Stimulated activated CD8-positive, alpha-beta memory T cell treated with anti-CD3 and anti-CD28 coated beads, Interleukin-4, amount 100 ng/mL, for 1 hour (primary cell): Measurements from ENCODE around the gene ATP1A4.

Source experiments
- DNase-seq, 2 donors: peaks; one replicate each; pipeline ENCODE4 v3.0.0-alpha.2; 2020; ENCODE audit warnings: low read depth in 2 of 2, low spot score in 1 of 2

ATP1A4 gene

DNA sequence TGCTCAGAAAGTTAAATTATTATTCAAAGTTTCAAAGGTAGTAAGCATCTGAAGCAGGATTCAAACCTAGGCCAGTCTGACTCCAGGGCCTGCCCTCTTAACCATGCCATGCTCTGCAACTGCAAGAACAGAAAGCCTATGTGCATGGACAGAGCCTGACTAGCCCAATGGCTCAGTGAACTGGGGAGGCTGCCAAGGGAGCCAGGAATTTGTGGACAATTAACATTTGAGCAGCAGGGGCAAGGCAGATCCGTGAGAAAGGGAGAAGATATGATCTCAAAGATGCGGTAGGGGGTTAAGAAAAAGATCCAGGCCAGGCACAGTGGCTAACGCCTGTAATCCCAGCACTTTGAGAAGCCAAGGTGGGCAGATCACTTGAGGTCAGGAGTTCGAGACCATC is 6.5 kb upstream of the ATP1A4 start:
- DNase-seq = no peak

- no peak for DNase-seq
Observed at GRCh38 chr1:160146107-160146506, 5.3 kb upstream of the ATP1A4 start.

- DNase-seq = no peak
Observed at GRCh38 chr1:160148121-160148520, 3.3 kb upstream of the ATP1A4 start.

- no peak for DNase-seq
Observed at GRCh38 chr1:160149233-160149632, 2.2 kb upstream of the ATP1A4 start.

GRCh38 chr1:160149716-160150115 is 1.7 kb upstream of the ATP1A4 start:
- no peak for DNase-seq

DNA sequence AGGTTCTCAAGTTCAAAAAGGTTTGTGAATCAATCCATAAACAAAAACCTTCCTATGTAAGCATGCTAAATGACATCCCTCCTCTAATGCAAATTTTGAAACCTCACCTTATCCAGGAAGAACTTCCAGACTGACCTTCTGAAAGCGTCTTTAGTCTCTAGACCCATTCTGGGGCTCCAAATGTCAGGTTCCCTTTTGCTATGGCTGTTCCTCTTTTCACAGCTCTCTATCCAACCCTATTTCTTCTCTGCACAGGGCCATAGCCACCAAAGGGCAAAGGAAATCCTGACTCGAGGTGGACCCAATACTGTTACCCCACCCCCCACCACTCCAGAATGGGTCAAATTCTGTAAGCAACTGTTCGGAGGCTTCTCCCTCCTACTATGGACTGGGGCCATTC is 3.4 kb downstream of the ATP1A4 start:
- no peak for DNase-seq

GRCh38 chr1:160156361-160156760 is 5.0 kb downstream of the ATP1A4 start:
- no peak for DNase-seq

GRCh38 chr1:160157174-160157573 is 5.8 kb downstream of the ATP1A4 start:
- DNase-seq = no peak

DNA sequence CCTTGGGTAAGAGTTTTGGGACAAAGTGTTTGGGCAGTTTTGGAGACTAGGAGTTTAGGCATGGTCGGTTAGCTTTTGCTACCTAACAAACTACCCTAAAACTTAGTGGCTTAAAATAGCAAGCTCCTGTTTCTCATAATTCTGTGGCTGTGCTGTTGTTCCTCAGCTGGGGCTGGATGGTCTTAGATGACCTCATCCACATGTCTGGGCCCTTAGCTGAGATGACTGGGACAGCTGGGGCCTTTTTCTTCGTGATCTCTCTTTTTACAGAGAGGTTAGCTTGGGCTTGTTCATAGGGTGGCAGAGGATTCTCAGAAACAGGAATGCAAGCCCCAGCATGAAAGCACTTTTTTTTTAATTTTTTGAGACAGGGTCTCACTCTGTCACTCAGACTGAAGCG is 6.6 kb downstream of the ATP1A4 start:
- DNase-seq = no peak

DNA sequence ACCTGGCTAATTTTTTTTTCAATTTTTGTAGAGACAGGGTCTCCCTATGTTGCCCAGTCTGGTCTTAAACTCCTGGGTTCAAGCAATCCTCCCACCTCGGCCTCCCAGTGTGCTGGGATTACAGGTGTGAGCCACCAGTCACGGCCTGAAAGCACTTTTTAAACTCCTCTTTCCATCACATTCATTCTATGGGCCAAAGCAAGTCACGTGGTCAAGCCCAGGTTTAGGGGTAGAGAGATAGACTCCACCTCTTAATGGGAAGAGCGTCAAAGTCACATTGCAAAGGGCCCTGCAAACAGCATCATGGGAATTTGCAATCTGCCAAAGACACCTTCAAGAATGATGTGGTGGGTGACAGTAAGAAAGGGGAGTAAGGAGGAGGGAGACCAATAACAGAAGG is 7.1 kb downstream of the ATP1A4 start:
- DNase-seq = no peak

GRCh38 chr1:160159846-160160245 is 8.4 kb downstream of the ATP1A4 start:
- no peak for DNase-seq

DNA sequence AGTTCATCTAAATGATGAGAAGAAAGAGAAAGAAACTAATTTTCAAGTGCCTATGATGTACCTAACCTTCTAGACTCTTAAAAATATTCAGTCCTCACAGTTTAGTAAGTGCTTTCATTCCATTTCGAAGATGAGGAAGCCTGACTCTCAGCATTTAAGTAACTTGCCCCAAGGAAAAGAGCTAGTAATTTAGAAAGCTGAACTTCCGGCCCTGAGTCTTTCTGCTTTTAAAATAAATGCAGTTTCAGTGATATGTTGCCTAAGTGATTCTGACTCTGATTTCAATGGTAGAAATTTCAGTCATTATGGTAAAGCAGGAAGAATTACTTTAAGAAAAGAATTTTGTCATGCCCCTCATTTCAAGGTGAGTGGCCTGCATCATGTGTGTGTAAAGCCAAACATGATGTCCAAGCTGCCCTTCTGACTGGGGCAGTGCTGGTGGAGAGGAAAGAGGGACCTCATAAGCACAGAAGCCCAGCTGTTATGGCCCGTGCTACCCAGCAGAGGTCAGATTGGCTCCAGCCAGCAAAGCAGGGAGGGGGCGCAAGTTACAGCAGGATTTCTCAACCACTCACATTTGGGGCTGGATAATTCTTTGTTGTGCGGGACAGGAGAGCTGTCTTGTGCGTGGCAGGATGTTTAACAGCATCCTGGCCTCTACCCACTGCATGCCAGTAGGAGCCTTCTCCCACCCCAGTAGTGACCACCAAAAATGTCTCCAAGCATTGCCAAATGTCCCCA is 10.7 kb downstream of the ATP1A4 start:
- no peak for DNase-seq

- DNase-seq = no peak
Observed at GRCh38 chr1:160162931-160163330, 11.5 kb downstream of the ATP1A4 start.

- DNase-seq = no peak
Observed at GRCh38 chr1:160163615-160164014, 12.2 kb downstream of the ATP1A4 start.

- no peak for DNase-seq
Observed at GRCh38 chr1:160164121-160164520, 12.7 kb downstream of the ATP1A4 start.

DNA sequence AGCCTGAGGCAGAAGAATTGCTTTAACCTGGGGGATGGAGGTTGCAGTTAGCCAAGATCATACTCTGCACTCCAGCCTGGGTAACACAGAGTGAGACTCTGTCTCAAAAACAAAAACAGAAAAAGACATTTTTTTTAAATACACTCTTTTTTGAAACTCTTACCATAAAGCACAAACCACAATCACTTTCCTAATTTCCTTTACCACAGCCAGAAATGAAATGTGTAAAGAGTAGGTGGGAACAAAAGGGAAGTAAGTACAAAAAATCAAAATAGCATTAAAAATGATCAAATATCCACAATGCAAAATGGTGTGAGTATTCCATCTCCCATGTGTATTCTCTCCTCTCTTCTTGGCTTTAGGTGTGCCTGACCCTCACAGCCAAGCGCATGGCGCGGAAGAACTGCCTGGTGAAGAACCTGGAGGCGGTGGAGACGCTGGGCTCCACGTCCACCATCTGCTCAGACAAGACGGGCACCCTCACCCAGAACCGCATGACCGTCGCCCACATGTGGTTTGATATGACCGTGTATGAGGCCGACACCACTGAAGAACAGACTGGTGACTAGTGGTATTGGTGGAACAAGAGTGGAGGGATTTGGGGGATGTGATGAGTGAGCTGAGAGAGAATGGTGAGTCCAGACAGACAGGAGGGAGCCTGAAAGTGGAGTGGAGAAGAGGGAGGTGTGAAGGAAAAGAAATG is 14.9 kb downstream of the ATP1A4 start:
- no peak for DNase-seq

DNA sequence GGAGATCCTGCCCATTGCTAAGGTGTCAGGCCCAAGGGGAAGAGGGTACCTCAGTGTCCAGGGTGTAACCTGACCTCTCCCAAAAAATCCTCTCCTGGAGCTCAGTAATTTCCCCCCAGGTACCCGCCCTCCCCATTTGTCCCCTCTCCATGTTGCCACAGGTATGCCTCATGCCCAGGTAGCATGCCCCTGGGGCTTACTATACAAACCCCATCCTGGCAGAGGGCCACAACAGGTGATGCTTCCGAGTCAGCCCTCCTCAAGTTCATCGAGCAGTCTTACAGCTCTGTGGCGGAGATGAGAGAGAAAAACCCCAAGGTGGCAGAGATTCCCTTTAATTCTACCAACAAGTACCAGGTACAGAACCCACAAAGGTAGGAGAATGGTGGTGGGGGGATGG is 15.7 kb downstream of the ATP1A4 start:
- DNase-seq = no peak

- DNase-seq = no peak
Observed at GRCh38 chr1:160167580-160167979, 16.2 kb downstream of the ATP1A4 start.

DNA sequence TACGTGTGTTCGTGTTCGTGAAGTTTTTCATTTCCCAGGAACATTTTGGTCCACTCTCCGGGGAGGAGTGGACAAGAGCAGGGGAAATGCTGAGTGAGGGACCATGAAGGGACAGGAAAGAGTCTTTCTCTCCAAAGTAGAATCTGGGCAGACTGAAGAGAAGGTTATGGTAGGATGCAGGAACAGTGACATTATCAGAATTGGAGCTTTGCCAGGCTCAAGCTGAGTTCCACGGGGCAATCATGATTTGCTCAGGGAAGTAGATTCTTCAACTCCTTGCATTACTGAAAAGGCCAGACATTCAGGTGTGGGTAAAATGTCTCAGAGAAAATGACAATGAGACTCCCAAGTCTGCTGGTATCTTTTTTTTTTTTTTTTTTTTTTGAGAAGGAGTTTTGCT is 16.6 kb downstream of the ATP1A4 start:
- no peak for DNase-seq

- DNase-seq = no peak
Observed at GRCh38 chr1:160168609-160169369, 17.4 kb downstream of the ATP1A4 start.

DNA sequence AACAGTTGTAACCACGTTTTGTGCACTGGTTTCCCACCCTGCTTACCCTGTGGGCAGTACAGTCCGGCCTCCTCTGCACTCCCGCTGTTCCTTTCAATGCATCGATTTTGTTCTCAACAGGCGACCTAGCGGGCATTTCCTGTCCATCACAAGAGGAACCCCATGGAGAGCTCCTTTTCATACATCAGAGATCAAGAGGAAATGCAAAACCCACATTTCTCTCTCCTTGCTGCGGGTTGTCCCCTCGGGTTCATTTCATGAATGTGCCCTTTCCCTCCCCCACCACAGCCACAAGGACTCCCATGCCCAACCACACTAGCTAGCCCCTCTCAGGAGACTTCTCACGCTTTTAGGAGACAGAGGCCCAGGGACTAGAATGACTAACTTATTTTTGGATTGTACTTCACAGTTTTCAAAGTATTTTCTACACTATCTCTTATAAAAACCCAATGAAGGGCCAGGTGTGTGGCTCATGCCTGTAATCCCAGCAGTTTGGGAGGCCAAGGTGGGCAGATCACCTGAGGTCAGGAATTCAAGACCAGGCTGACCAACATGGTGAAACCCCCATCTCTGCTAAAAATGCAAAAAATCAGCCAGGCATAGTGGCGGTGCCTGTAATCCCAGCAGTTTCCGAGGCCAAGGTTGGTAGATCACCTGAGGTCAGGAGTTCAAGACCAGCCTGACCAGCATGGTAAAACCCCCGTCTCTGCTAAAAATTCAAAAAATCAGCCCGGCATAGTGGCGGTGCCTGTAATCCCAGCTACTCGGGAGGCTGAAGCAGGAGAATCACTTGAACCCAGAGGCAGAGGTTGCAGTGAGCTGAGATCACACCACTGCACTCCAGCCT is 18.4 kb downstream of the ATP1A4 start:
- DNase-seq = no peak
